ENCODE results near the gene NCBP3.

The NCBP3 gene

DNA sequence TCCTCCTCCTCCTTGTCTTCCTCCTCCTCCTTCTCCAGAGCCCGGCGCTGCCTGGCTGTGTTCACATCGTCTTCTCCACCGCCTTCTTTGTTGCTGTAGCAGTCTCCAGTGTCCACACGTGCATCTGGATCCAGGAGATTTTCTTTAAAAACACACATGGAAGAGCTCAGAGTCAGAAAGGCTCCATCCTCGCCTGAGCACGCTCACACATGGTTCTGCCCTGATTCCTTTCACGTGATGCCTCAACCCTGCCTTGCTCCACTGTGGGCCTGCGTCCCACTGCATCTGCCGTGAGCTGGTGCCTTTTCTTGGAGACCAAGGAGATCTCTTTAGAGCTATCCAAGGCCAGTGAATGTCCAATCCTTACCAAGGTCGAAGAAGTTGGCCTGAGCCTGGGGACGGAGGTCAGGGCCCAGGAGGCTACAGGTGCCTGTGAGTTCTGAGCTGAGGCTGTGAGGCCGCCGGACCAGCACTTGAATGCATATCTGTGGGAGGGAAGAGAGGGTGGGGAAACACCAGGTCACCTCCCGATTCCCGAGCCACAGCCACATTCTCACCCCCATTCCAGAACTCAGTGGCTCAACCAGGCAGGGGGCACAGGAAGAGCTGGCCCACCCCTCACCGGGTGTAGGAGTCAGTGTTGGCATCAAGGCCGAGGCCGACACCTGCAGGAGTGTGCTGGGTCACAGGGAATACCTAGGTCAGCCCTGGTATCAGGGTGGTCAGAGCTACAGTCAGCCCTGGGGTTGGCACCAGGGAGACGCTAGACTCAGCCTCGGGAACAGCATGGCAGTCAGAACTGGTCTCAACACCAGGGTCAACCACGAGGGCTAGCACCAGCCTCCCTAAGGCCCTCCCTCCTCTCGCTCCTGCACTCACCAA is 84.8 kb downstream of the NCBP3 start (continued):
- TF ChIP-seq ZNF626 (tag by site-specific recombination; IDR thresholded peaks at IDR 0.05) = no peak
- TF ChIP-seq, protein P1, sequence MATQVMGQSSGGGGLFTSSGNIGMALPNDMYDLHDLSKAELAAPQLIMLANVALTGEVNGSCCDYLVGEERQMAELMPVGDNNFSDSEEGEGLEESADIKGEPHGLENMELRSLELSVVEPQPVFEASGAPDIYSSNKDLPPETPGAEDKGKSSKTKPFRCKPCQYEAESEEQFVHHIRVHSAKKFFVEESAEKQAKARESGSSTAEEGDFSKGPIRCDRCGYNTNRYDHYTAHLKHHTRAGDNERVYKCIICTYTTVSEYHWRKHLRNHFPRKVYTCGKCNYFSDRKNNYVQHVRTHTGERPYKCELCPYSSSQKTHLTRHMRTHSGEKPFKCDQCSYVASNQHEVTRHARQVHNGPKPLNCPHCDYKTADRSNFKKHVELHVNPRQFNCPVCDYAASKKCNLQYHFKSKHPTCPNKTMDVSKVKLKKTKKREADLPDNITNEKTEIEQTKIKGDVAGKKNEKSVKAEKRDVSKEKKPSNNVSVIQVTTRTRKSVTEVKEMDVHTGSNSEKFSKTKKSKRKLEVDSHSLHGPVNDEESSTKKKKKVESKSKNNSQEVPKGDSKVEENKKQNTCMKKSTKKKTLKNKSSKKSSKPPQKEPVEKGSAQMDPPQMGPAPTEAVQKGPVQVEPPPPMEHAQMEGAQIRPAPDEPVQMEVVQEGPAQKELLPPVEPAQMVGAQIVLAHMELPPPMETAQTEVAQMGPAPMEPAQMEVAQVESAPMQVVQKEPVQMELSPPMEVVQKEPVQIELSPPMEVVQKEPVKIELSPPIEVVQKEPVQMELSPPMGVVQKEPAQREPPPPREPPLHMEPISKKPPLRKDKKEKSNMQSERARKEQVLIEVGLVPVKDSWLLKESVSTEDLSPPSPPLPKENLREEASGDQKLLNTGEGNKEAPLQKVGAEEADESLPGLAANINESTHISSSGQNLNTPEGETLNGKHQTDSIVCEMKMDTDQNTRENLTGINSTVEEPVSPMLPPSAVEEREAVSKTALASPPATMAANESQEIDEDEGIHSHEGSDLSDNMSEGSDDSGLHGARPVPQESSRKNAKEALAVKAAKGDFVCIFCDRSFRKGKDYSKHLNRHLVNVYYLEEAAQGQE (tag by site-specific recombination; IDR thresholded peaks at IDR 0.05) = no peak
- TF ChIP-seq ZFP37 (tag by site-specific recombination; IDR thresholded peaks at IDR 0.05) = no peak
- TF ChIP-seq ZNF558 (tag by site-specific recombination; IDR thresholded peaks at IDR 0.05) = no peak
- no peak for TF ChIP-seq ZNF555 (tag by site-specific recombination; conservative IDR thresholded peaks at IDR 0.05)
- TF ChIP-seq ZBTB20 (tag by site-specific recombination; IDR thresholded peaks at IDR 0.05) = no peak
- TF ChIP-seq, protein P2, sequence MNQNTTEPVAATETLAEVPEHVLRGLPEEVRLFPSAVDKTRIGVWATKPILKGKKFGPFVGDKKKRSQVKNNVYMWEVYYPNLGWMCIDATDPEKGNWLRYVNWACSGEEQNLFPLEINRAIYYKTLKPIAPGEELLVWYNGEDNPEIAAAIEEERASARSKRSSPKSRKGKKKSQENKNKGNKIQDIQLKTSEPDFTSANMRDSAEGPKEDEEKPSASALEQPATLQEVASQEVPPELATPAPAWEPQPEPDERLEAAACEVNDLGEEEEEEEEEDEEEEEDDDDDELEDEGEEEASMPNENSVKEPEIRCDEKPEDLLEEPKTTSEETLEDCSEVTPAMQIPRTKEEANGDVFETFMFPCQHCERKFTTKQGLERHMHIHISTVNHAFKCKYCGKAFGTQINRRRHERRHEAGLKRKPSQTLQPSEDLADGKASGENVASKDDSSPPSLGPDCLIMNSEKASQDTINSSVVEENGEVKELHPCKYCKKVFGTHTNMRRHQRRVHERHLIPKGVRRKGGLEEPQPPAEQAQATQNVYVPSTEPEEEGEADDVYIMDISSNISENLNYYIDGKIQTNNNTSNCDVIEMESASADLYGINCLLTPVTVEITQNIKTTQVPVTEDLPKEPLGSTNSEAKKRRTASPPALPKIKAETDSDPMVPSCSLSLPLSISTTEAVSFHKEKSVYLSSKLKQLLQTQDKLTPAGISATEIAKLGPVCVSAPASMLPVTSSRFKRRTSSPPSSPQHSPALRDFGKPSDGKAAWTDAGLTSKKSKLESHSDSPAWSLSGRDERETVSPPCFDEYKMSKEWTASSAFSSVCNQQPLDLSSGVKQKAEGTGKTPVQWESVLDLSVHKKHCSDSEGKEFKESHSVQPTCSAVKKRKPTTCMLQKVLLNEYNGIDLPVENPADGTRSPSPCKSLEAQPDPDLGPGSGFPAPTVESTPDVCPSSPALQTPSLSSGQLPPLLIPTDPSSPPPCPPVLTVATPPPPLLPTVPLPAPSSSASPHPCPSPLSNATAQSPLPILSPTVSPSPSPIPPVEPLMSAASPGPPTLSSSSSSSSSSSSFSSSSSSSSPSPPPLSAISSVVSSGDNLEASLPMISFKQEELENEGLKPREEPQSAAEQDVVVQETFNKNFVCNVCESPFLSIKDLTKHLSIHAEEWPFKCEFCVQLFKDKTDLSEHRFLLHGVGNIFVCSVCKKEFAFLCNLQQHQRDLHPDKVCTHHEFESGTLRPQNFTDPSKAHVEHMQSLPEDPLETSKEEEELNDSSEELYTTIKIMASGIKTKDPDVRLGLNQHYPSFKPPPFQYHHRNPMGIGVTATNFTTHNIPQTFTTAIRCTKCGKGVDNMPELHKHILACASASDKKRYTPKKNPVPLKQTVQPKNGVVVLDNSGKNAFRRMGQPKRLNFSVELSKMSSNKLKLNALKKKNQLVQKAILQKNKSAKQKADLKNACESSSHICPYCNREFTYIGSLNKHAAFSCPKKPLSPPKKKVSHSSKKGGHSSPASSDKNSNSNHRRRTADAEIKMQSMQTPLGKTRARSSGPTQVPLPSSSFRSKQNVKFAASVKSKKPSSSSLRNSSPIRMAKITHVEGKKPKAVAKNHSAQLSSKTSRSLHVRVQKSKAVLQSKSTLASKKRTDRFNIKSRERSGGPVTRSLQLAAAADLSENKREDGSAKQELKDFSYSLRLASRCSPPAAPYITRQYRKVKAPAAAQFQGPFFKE (tag by site-specific recombination; IDR thresholded peaks at IDR 0.05; ENCODE audit: borderline replicate concordance) = no peak

DNA sequence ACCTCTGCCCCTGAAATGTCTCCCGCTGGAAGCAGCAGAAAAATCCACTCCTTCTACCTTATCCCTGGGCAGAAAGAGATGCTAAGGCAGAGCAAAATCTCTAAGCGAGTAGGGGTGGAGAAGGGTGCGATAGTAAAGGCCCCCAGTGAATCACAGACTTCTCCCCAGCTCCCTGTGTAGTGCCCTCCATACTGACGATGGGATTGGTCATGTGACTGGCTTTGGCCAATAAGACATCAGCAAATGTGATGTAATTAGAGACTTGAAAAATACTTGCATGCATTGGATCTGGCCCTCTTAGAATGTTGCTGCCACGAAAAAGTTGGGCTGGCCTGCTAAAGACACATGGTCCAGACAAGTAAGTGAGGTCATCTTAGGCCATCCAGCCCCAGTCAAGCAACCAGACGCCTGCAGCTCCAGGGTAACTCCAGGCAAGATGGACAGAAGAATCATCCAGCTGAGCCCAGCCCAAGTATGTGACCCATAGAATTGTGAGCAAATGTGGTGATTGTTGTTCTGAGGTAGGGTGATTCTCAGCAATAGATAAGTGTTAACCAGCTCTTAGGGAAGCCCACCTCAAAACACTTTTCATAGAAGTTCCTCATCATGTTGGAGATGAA is 86.3 kb downstream of the NCBP3 start:
- Histone ChIP-seq H3K9me3 (ENCODE audit: control insufficient read depth, insufficient read depth, low read depth, low read length) (no peaks in the 10 kb centered on the region), H3K4me1 (ENCODE audit: control insufficient read depth, insufficient read depth, low read length) (no peaks in the 10 kb centered on the region), H3K36me3 (ENCODE audit: control insufficient read depth in 2 of 2, insufficient read depth in 1 of 2, low read length in 2 of 2) (no peaks in the 10 kb centered on the region), H3K4me3 (ENCODE audit: low read depth, low read length) (no peak overlapping the region), H3K27ac (ENCODE audit: extremely low read depth, low read depth, low read length) (no peak overlapping the region)
- CTCF ChIA-PET = interaction anchor here (0.6 to 4.8 kb wide), 4 partner anchors 14 to 470 kb away, joined by 3 to 23 read pairs (median 6); no protein-coding TSS in a partner anchor
- POLR2A ChIA-PET = no interaction called here
- no peak for TF ChIP-seq SCRT2 (tag by site-specific recombination; IDR thresholded peaks at IDR 0.05)
- TF ChIP-seq, protein P3, sequence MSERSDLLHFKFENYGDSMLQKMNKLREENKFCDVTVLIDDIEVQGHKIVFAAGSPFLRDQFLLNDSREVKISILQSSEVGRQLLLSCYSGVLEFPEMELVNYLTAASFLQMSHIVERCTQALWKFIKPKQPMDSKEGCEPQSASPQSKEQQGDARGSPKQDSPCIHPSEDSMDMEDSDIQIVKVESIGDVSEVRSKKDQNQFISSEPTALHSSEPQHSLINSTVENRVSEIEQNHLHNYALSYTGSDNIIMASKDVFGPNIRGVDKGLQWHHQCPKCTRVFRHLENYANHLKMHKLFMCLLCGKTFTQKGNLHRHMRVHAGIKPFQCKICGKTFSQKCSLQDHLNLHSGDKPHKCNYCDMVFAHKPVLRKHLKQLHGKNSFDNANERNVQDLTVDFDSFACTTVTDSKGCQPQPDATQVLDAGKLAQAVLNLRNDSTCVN (tag by site-specific recombination; optimal IDR thresholded peaks at IDR 0.05) = no peak
- no peak for TF ChIP-seq ZNF792 (tag by site-specific recombination; IDR thresholded peaks at IDR 0.05)
- no peak for TF ChIP-seq ZNF274 (IDR thresholded peaks at IDR 0.05; ENCODE audit: low read length)
- TF ChIP-seq ZNF274 (tag by site-specific recombination; IDR thresholded peaks at IDR 0.05; ENCODE audit: borderline replicate concordance) = no peak
- TF ChIP-seq ZNF571 (tag by site-specific recombination; IDR thresholded peaks at IDR 0.05) = no peak
- no peak for TF ChIP-seq ZFP3 (tag by site-specific recombination; IDR thresholded peaks at IDR 0.05; ENCODE audit: low read depth)
- no peak for TF ChIP-seq KLF7 (tag by site-specific recombination; IDR thresholded peaks at IDR 0.05; ENCODE audit: borderline replicate concordance)
- TF ChIP-seq, protein P4, sequence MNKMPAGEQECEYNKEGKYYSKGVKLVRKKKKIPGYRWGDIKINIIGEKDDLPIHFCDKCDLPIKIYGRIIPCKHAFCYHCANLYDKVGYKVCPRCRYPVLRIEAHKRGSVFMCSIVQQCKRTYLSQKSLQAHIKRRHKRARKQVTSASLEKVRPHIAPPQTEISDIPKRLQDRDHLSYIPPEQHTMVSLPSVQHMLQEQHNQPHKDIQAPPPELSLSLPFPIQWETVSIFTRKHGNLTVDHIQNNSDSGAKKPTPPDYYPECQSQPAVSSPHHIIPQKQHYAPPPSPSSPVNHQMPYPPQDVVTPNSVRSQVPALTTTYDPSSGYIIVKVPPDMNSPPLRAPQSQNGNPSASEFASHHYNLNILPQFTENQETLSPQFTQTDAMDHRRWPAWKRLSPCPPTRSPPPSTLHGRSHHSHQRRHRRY (tag by site-specific recombination; IDR thresholded peaks at IDR 0.05) = no peak
- TF ChIP-seq ZNF138 (tag by site-specific recombination; IDR thresholded peaks at IDR 0.05; ENCODE audit: borderline replicate concordance) = no peak
- TF ChIP-seq ZNF660 (tag by site-specific recombination; IDR thresholded peaks at IDR 0.05) = no peak
- TF ChIP-seq TRIM28 (IDR thresholded peaks at IDR 0.05; ENCODE audit: borderline replicate concordance, low read length) = peak; percentile 87; the same call in 1 of the 2 replicates
- TF ChIP-seq, protein P5, sequence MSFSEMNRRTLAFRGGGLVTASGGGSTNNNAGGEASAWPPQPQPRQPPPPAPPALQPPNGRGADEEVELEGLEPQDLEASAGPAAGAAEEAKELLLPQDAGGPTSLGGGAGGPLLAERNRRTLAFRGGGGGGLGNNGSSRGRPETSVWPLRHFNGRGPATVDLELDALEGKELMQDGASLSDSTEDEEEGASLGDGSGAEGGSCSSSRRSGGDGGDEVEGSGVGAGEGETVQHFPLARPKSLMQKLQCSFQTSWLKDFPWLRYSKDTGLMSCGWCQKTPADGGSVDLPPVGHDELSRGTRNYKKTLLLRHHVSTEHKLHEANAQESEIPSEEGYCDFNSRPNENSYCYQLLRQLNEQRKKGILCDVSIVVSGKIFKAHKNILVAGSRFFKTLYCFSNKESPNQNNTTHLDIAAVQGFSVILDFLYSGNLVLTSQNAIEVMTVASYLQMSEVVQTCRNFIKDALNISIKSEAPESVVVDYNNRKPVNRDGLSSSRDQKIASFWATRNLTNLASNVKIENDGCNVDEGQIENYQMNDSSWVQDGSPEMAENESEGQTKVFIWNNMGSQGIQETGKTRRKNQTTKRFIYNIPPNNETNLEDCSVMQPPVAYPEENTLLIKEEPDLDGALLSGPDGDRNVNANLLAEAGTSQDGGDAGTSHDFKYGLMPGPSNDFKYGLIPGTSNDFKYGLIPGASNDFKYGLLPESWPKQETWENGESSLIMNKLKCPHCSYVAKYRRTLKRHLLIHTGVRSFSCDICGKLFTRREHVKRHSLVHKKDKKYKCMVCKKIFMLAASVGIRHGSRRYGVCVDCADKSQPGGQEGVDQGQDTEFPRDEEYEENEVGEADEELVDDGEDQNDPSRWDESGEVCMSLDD (tag by site-specific recombination; IDR thresholded peaks at IDR 0.05) = no peak

Data from HEK293 (cell line).